ENCODE measurements around the gene MSL3B.

Gene MSL3B

DNA sequence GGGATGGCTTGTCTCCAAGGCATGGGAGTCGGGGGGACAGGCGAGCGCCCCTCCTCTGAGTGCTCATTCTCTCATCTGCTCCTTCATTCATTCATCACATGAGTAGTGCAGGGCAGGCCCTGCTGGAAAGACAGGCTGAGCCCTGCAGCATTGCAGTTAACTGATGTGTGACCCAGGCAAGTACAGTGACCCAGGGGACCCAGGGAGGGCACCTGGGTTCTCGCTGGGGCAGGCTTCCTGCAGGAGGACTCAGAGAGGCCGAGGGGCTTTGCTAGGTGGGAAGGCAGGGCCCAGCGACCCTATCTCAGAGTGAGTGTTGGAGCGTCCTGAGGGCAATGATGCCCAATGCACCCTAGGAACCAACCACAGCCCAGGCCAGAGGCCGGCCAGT is 44.5 kb downstream of the MSL3B start:
- Histone ChIP-seq H3K4me3 (no peak overlapping the region), H3K27me3 (no peaks in the 10 kb centered on the region), H3K36me3 (replicated peaks in 1 of 2; ENCODE audit: insufficient read depth in 1 of 2, low read depth in 2 of 2) (no peaks in the 10 kb centered on the region), H3K9me3 (no peaks in the 10 kb centered on the region), H3K4me1 (no peaks in the 10 kb centered on the region), H3K27ac (no peak overlapping the region)
- no peak for DNase-seq
- intact Hi-C loops (cut with DNase I) = no loop called here
- 74 to 82% methylated on average over 5 to 8 of the region's 8 CpGs for WGBS, 2 donors
- no peak for ATAC-seq
- TF ChIP-seq, protein P1, sequence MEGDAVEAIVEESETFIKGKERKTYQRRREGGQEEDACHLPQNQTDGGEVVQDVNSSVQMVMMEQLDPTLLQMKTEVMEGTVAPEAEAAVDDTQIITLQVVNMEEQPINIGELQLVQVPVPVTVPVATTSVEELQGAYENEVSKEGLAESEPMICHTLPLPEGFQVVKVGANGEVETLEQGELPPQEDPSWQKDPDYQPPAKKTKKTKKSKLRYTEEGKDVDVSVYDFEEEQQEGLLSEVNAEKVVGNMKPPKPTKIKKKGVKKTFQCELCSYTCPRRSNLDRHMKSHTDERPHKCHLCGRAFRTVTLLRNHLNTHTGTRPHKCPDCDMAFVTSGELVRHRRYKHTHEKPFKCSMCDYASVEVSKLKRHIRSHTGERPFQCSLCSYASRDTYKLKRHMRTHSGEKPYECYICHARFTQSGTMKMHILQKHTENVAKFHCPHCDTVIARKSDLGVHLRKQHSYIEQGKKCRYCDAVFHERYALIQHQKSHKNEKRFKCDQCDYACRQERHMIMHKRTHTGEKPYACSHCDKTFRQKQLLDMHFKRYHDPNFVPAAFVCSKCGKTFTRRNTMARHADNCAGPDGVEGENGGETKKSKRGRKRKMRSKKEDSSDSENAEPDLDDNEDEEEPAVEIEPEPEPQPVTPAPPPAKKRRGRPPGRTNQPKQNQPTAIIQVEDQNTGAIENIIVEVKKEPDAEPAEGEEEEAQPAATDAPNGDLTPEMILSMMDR (IDR thresholded peaks at IDR 0.05) = no peak
- no peak for TF ChIP-seq POLR2A (IDR thresholded peaks at IDR 0.05)

DNA sequence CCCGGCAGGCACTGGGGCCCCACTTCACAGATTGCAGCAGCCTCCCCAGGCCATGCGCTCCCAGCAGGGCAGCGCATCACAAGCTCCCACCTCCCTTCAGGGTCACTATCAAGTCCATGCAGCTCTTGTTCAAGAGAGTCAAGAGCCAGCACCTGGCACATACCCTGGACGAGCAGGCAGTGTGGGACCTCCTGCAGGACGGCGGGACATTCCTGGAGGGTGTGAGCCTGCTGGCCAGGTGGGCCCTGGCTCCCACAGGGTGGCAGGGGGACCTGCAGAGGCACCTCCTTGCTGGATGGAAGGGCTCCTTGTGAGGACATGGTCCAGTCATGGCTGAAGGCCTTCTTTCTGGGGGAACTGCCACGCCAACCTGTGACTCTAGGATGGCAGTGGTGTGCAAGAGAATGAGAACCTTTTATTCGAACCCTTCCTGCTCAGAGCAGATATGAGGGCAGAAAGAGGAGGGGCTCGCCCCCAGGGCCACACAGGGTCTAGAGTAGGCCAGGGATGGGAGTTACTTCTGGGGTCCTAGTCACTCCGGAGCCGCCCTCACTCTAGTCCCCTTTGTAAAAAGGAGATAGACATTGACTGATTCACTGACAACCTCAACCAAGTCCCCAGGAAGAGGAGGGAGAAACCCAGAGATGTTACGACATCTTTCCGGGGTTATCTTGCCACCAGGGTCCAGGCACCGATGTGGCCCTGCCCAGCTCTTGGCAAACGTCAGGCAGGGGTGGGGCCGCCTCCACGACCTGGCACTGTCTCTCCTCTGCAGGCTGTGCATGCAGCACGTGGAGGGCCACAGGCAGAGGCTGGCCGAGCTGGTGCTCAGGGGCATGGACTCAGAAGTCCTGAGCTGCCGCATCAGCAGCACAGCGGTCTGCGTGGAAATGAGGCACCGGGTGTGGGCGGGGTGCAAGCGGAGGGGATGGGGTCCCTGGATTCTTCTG is 45.1 kb downstream of the MSL3B start:
- H3K27ac ChIP-seq = no peak overlapping the region
- H3K4me1 ChIP-seq = no peaks in the 10 kb centered on the region
- intact Hi-C loops (cut with DNase I) = no loop called here
- no peak overlapping the region for H3K4me3 ChIP-seq
- no peaks in the 10 kb centered on the region for H3K9me3 ChIP-seq
- H3K36me3 ChIP-seq (replicated peaks in 1 of 2; ENCODE audit: insufficient read depth in 1 of 2, low read depth in 2 of 2) = no peaks in the 10 kb centered on the region
- DNase-seq (no peak), ATAC-seq (no peak)
- WGBS, 2 donors = 54 to 63% methylated on average over 18 to 24 of the region's 25 CpGs
- TF ChIP-seq, protein P1 (IDR thresholded peaks at IDR 0.05) = no peak
- no peak for TF ChIP-seq POLR2A (IDR thresholded peaks at IDR 0.05)
- no peaks in the 10 kb centered on the region for H3K27me3 ChIP-seq

DNA sequence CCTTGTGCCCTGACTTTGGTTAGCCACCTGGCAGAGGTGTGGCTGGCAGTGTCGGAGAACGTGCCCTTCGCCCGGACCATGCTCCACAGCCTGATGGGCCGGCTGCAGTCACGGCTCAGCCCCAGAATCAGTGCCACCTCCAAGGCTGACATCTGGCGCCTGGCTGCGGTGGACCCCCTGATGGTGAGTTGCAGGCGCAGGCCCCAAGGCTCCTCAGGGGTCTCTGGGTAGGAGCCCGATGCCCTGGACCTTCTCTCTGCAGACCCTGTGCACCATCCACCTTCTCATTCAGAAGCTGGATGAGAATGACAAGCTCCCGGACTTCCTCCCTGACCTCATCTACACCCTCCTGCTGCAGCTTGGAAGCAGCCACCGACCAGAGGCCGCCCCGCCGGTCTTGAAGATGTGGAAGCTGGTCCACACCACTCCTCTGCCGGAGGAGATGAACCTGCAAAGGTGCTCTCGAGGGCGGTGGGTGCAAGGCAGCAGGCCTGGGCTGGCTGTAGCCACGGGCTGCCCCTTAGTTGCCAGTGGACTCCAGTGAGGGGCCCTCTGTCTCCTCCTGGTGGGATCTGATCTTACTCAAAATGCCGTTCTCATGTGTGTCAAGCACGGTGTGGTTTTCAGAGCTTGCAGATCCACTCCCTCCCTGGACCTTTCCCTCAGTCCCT is 46.0 kb downstream of the MSL3B start:
- ATAC-seq (no peak), DNase-seq (no peak)

DNA sequence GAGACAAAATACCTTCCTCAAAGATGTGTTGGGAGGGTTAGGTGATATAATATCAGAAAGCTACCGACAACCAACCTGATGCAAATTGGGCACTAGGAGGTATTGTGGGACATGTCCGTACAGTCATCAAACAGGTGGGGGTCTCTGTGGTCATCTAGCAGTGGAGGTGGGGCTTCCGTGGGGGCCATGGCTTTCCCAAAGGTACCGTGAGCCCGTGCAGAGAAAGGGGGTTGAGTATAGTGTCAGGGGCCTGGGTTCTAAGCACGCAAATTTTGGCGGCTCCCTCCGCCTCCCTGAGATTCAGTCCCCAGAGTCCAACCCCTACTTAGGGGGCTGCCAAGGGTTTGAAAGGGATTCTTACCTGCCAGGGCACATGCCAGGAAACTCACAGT is 46.5 kb downstream of the MSL3B start:
- intact Hi-C loops (cut with DNase I) = no loop called here
- ATAC-seq (no peak), DNase-seq (no peak)
- TF ChIP-seq POLR2A (IDR thresholded peaks at IDR 0.05) = no peak
- TF ChIP-seq, protein P1 (IDR thresholded peaks at IDR 0.05) = no peak
- Histone ChIP-seq H3K27ac (no peak overlapping the region), H3K9me3 (no peaks in the 10 kb centered on the region), H3K4me1 (no peaks in the 10 kb centered on the region), H3K36me3 (replicated peaks in 1 of 2; ENCODE audit: insufficient read depth in 1 of 2, low read depth in 2 of 2) (no peaks in the 10 kb centered on the region), H3K4me3 (no peak overlapping the region), H3K27me3 (no peaks in the 10 kb centered on the region)
- WGBS, 2 donors = 84 to 89% methylated on average over 6 to 8 of the region's 8 CpGs

More for the DNA sequence above, 46.0 kb downstream of the MSL3B start:
- 82 to 84% methylated on average over 7 to 21 of the region's 21 CpGs for WGBS, 2 donors
- Histone ChIP-seq H3K27me3 (no peaks in the 10 kb centered on the region), H3K4me1 (no peaks in the 10 kb centered on the region), H3K4me3 (no peak overlapping the region), H3K27ac (no peak overlapping the region), H3K36me3 (replicated peaks in 1 of 2; ENCODE audit: insufficient read depth in 1 of 2, low read depth in 2 of 2) (no peaks in the 10 kb centered on the region), H3K9me3 (no peaks in the 10 kb centered on the region)
- TF ChIP-seq, protein P1 (IDR thresholded peaks at IDR 0.05) = no peak
- TF ChIP-seq POLR2A (IDR thresholded peaks at IDR 0.05) = no peak
- intact Hi-C loops (cut with DNase I) = no loop called here

Data from body of pancreas (tissue), 4 donors.